GM18870 (cell line): Measurements from ENCODE around the gene NHSL1.

Experiments
- ATAC-seq: cut with Tn5 transposase; IDR thresholded peaks from one replicate; pipeline ENCODE4 v1.9.1; 2021; ENCODE audit warnings: moderate library complexity; ENCODE audit not compliant: unreplicated experiment

The NHSL1 gene

GRCh38 chr6:138499303-138500018 is at the start of gene NHSL1:
Gene NHSL1, minus strand, starts transcription at chr6:138499494. Its CDS starts 204 bp downstream, at chr6:138499290.
- ATAC-seq = peak; percentile 96

GRCh38 chr6:138546733-138547185 is 47.5 kb upstream of the NHSL1 start:
- ATAC-seq = no peak

- no peak for ATAC-seq
Observed at GRCh38 chr6:138545621-138545980, 46.3 kb upstream of the NHSL1 start.

- no peak for ATAC-seq
Observed at GRCh38 chr6:138544501-138544900, 45.2 kb upstream of the NHSL1 start.

GRCh38 chr6:138543657-138544056 is 44.4 kb upstream of the NHSL1 start:
- ATAC-seq = no peak

GRCh38 chr6:138541823-138542481 is 42.7 kb upstream of the NHSL1 start:
- no peak for ATAC-seq

GRCh38 chr6:138540468-138540867 is 41.2 kb upstream of the NHSL1 start:
- ATAC-seq = no peak

- ATAC-seq = no peak
Observed at GRCh38 chr6:138539876-138540275, 40.6 kb upstream of the NHSL1 start.

- no peak for ATAC-seq
Observed at GRCh38 chr6:138538390-138539031, 39.2 kb upstream of the NHSL1 start.

GRCh38 chr6:138537106-138537505 is 37.8 kb upstream of the NHSL1 start:
- ATAC-seq = no peak

- ATAC-seq = no peak
Observed at GRCh38 chr6:138535728-138536455, 36.6 kb upstream of the NHSL1 start.

GRCh38 chr6:138533667-138534066 is 34.4 kb upstream of the NHSL1 start:
- no peak for ATAC-seq

- ATAC-seq = no peak
Observed at GRCh38 chr6:138531387-138531786, 32.1 kb upstream of the NHSL1 start.

GRCh38 chr6:138529478-138529877 is 30.2 kb upstream of the NHSL1 start:
- no peak for ATAC-seq

GRCh38 chr6:138528956-138529355 is 29.7 kb upstream of the NHSL1 start:
- no peak for ATAC-seq

GRCh38 chr6:138528137-138528536 is 28.8 kb upstream of the NHSL1 start:
- ATAC-seq = no peak

GRCh38 chr6:138527411-138528088 is 28.3 kb upstream of the NHSL1 start:
- ATAC-seq = no peak

- ATAC-seq = no peak
Observed at GRCh38 chr6:138526822-138527235, 27.5 kb upstream of the NHSL1 start.

- no peak for ATAC-seq
Observed at GRCh38 chr6:138525355-138525754, 26.1 kb upstream of the NHSL1 start.

GRCh38 chr6:138524526-138524925 is 25.2 kb upstream of the NHSL1 start:
- ATAC-seq = no peak
